Activated CD8-positive, alpha-beta T cell treated with anti-CD3 and anti-CD28 coated beads for 36 hours (primary cell): ENCODE measurements around the gene SPECC1L. TPM values are rescaled to one million over a fixed set of nuclear protein-coding genes. Genes with fewer than 3 reads are reported as not detected.

Source experiments
- ATAC-seq: fragments of 200-7000 bp; cut with Tn5 transposase; one replicate; pipeline ENCODE4 v1.10.0; 2021; ENCODE audit warnings: mild to moderate bottlenecking, moderate library complexity
- CTCF ChIA-PET: fragments of 350-600 bp; sonication (Branson Sonifier 250); formaldehyde crosslinking; loops from one replicate; lab custom pipeline; 2021; ENCODE audit warnings: antibody characterized with exemption; lab: Charles Lee
- POLR2A ChIA-PET: fragments of 350-600 bp; sonication (Branson Sonifier 250); formaldehyde crosslinking; loops from one replicate; lab custom pipeline; 2021; ENCODE audit warnings: antibody characterized with exemption; lab: Charles Lee
- DNase-seq: peaks from one replicate; pipeline ENCODE4 v3.0.0-alpha.2; 2020
- H3K27ac Mint-ChIP-seq: one replicate; pipeline ENCODE4 v1.8.0; 2021; ENCODE audit warnings: mild to moderate bottlenecking, mixed read lengths
- H3K27me3 Mint-ChIP-seq: one replicate; pipeline ENCODE4 v1.8.0; 2021; ENCODE audit warnings: mixed read lengths
- H3K36me3 Mint-ChIP-seq: one replicate; pipeline ENCODE4 v1.8.0; 2021; ENCODE audit warnings: low read depth, mixed read lengths
- H3K4me1 Mint-ChIP-seq: one replicate; pipeline ENCODE4 v1.8.0; 2021; ENCODE audit warnings: low read depth, mixed read lengths
- H3K4me3 Mint-ChIP-seq: one replicate; pipeline ENCODE4 v1.8.0; 2021; ENCODE audit warnings: mild to moderate bottlenecking, moderate library complexity, mixed read lengths
- H3K9me3 Mint-ChIP-seq: one replicate; pipeline ENCODE4 v1.8.0; 2021; ENCODE audit warnings: mixed read lengths
- CTCF ChIP-seq: fragments of 200-600 bp; IDR thresholded peaks from one replicate; pipeline ENCODE4 v1.8.0; 2022; ENCODE audit warnings: antibody characterized with exemption, mild to moderate bottlenecking
- intact Hi-C: fragments of 100-400 bp; cut with micrococcal nuclease; formaldehyde crosslinking; loops from one replicate; pipeline ENCODE4 v1.10.0; 2022
- total RNA-seq, 2 experiments: library from RNA; stranded (reverse); gene quantifications; one replicate each; pipeline ENCODE4 v1.2.3, GENCODE V29; 2021

SPECC1L gene
- total RNA-seq, 2 experiments from 2014 or later, result 38.9 to 39.0 TPM

DNA sequence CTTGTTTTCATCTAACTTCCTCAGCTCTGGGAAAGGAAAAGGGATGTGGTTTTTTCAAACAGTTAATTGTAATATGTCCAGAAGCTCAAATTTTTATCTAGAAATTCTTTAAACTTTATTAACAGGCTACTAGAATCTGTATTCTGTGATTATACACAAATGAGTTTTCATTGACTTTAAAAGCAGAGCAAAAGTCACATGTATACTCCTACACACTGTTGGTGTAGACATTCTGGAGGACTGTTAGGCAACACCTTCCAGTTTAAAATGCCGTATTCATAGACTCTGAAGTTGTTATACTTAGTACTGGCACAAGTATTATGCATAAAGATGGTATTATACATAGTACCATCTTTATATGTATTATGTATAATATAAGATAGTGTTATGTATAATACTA is 64.9 kb downstream of the SPECC1L start:
- Mint-ChIP-seq H3K36me3 (peaks cover 31% of the 10 kb centered on the region), H3K4me3 (no peak overlapping the region), H3K9me3 (no peaks in the 10 kb centered on the region), H3K27me3 (no peaks in the 10 kb centered on the region), H3K4me1 (peaks cover 2% of the 10 kb centered on the region), H3K27ac (no peak overlapping the region)
- ATAC-seq, result no peak
- intact Hi-C loops, result no loop called here
- TF ChIP-seq CTCF, result no peak
- ChIA-PET POLR2A (no interaction called here), CTCF (no interaction called here)
- DNase-seq, result no peak

DNA sequence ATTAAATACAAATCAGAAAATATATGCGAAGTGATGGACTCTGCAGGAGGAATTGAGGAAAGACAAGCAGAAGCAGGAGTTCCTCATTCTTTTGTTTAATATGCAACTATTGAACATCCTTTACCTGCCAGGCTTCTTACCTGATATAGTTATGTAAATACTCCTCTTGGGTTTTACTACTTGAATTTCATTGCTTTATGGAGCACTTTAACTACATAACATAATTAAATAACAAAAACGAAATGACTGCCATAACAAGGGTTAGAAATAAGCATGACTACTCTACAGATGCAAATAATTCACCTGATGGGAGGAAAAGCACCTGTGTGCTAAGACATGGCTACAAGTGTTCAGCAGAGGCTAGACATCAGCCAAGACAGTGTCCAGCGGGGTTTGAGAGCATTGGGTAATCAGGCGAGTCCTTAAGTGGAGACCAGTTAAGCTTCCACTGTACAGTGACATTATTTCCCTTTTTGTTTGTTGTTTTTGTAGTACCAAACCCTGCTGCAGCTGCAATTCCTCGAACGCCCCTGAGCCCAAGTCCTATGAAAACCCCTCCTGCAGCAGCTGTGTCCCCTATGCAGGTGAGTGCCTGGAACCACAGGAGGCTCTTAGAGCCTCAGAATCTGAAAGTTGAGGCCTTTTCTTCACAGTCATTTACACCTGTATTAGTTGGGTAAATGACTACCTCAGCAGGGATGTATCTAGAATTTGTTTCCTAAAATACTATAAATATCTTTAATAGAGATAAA is 67.4 kb downstream of the SPECC1L start:
- ATAC-seq (no peak), DNase-seq (no peak)
- CTCF ChIA-PET, result no interaction called here
- Mint-ChIP-seq H3K27ac (no peak overlapping the region), H3K9me3 (no peaks in the 10 kb centered on the region), H3K27me3 (no peaks in the 10 kb centered on the region), H3K4me1 (peaks cover 2% of the 10 kb centered on the region), H3K36me3 (peaks cover 33% of the 10 kb centered on the region), H3K4me3 (no peak overlapping the region)
- intact Hi-C loops, result no loop called here
- TF ChIP-seq CTCF, result no peak
- POLR2A ChIA-PET, result no interaction called here

- TF ChIP-seq CTCF, result no peak
- POLR2A ChIA-PET, result no interaction called here
- H3K36me3 Mint-ChIP-seq, result peaks cover 35% of the 10 kb centered on the region
- intact Hi-C loops, result no loop called here
- DNase-seq (no peak), ATAC-seq (no peak)
- no peak overlapping the region for H3K4me3 Mint-ChIP-seq
- H3K27ac Mint-ChIP-seq, result no peak overlapping the region
- H3K9me3 Mint-ChIP-seq, result no peaks in the 10 kb centered on the region
- H3K27me3 Mint-ChIP-seq, result no peaks in the 10 kb centered on the region
- CTCF ChIA-PET, result no interaction called here
- H3K4me1 Mint-ChIP-seq, result peaks cover 2% of the 10 kb centered on the region
Measured at GRCh38 chr22:24338726-24339451, 68.3 kb downstream of the SPECC1L start.

- Mint-ChIP-seq H3K27ac (no peak overlapping the region), H3K4me1 (peaks cover 2% of the 10 kb centered on the region), H3K4me3 (no peak overlapping the region), H3K36me3 (peaks cover 38% of the 10 kb centered on the region), H3K9me3 (no peaks in the 10 kb centered on the region), H3K27me3 (no peaks in the 10 kb centered on the region)
- CTCF ChIA-PET, result no interaction called here
- POLR2A ChIA-PET, result no interaction called here
- no peak for ATAC-seq
- TF ChIP-seq CTCF, result no peak
- intact Hi-C loops, result no loop called here
- DNase-seq, result no peak
Measured at GRCh38 chr22:24339452-24339747, 68.8 kb downstream of the SPECC1L start.

GRCh38 chr22:24341627-24342026 is 71.0 kb downstream of the SPECC1L start:
- Mint-ChIP-seq H3K36me3 (peaks cover 38% of the 10 kb centered on the region), H3K27ac (no peak overlapping the region), H3K4me3 (no peak overlapping the region), H3K4me1 (no peaks in the 10 kb centered on the region), H3K27me3 (no peaks in the 10 kb centered on the region), H3K9me3 (no peaks in the 10 kb centered on the region)
- DNase-seq (no peak), ATAC-seq (no peak)
- no peak for TF ChIP-seq CTCF
- POLR2A ChIA-PET, result interaction anchor here (0.6 to 1.1 kb wide), 3 partner anchors 9 to 324 kb away, joined by 3 to 4 read pairs (median 3); no protein-coding TSS in a partner anchor
- intact Hi-C loops, result no loop called here
- CTCF ChIA-PET, result interaction anchor here (1.1 to 1.4 kb wide), 2 partner anchors 9 kb away, joined by 4 read pairs; no protein-coding TSS in a partner anchor
